ENCODE results near the gene TJP2. TPM values are rescaled to one million over a fixed set of nuclear protein-coding genes. Genes with fewer than 3 reads are reported as not detected.

Gene TJP2
- total and polyA plus RNA-seq, 2 of the 4 experiments (the other 2 are of a cell fraction): 38.3 to 49.3 TPM

DNA sequence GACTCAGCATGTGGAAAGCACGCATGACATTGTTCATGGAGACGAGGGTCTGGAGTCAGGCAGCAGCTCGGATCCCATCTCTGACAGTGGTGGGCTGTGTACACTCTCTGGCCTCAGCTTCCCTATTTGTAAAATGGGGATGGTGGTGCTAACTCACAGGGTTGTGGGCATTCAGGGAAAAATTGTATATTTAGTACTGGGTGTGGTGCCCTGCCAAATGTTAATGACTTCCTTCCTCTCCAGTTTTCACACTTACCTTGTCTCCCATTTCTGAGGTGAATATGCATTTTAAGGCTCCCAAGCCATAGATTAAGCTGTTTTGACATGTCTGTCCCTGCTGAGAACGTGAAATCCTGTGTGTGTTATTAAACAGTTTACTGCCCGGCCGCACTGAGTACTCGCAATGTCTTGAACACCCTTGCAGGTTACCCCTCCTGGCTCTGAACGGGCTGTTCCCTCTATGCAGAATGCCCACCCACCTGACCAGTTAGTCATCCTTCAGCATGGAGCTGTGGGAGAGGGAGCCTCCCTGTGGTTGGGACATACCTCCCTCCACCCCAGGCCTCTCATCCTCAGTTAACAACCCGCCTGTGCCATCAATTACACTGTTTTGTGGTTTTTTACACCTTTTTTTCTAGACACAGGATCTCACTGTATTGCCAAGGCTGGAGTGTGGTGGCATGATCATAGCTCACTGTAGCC lies 25.8 kb downstream of the TJP2 start:
- H3K18ac ChIP-seq (ENCODE audit: low read depth, low read length): no peak overlapping the region
- no peak overlapping the region for H2AK9ac ChIP-seq (replicated peaks; ENCODE audit: low read depth, low read length, poor library complexity)
- H3K4ac ChIP-seq (ENCODE audit: low read depth, low read length): peak overlapping the region; percentile 26; the same call in 1 of the 2 replicates
- no peak overlapping the region for H4K8ac ChIP-seq (ENCODE audit: low read depth in 2 of 2, low read length in 2 of 2)
- no peak overlapping the region for H3K27ac ChIP-seq (ENCODE audit: insufficient read depth, low read length)
- dilution Hi-C loops (cut with HindIII; ENCODE audit: low sequenced_read_pairs, unreplicated experiment): no loop called here
- H3K14ac ChIP-seq (replicated peaks; ENCODE audit: low read depth, low read length): no peak overlapping the region
- in situ Hi-C loops (cut with MboI; ENCODE audit: low sequenced_read_pairs): loop anchor here (5.0 kb wide), 1 partner anchor 143 kb away; no protein-coding TSS in a partner anchor
- H3K4me2 ChIP-seq (ENCODE audit: low read depth, low read length): no peak overlapping the region
- intact Hi-C loops (cut with micrococcal nuclease): no loop called here
- no peak overlapping the region for H3K56ac ChIP-seq (ENCODE audit: extremely low read depth, insufficient read depth, low read length)
- H4K5ac ChIP-seq (ENCODE audit: low read depth, low read length): no peak overlapping the region
- H3K23ac ChIP-seq (ENCODE audit: low read depth, low read length): peak overlapping the region; percentile 69; the same call in 1 of the 2 replicates
- H2AK5ac ChIP-seq (ENCODE audit: low read depth, low read length): peak overlapping the region; percentile 24; the same call in 1 of the 2 replicates
- H3K4me3 ChIP-seq (ENCODE audit: insufficient read depth, low read depth, low read length): no peak overlapping the region
- no peak overlapping the region for H2BK5ac ChIP-seq (ENCODE audit: low read depth, low read length, poor library complexity, severe bottlenecking)
- POLR2A ChIA-PET (ENCODE audit: unreplicated experiment): no interaction called here
- no peak for ATAC-seq (ENCODE audit: low read depth)
- no peaks in the 10 kb centered on the region for H3K36me3 ChIP-seq (ENCODE audit: control insufficient read depth, insufficient read depth, low read length)
- no peak overlapping the region for H2BK120ac ChIP-seq (ENCODE audit: low read depth, low read length)
- no peaks in the 10 kb centered on the region for H3K9me3 ChIP-seq (ENCODE audit: control insufficient read depth, insufficient read depth, low read length)
- H2AFZ ChIP-seq (replicated peaks; ENCODE audit: low read length, poor library complexity): peak overlapping the region; percentile 19
- DNase-seq: peak; percentile 55
- no peak overlapping the region for H2BK20ac ChIP-seq (ENCODE audit: low read depth, low read length)
- H3K9me1 ChIP-seq (ENCODE audit: insufficient read depth, low read length): peaks cover 22% of the 10 kb centered on the region
- no TSS peak for BruUV-seq (replicated peaks)
- H3K79me1 ChIP-seq (ENCODE audit: low read depth in 1 of 2, low read length in 2 of 2): peaks cover 31 to 75% of the 10 kb centered on the region in 2 experiments
- peaks cover 3% of the 10 kb centered on the region for H3K4me1 ChIP-seq (ENCODE audit: control insufficient read depth, insufficient read depth, low read length)
- no CpG with 5 or more reads among the region's 9 CpGs for WGBS, 2 experiments (ENCODE audit: extremely low coverage in 2 of 2, insufficient read length in 1 of 2)
- no peak overlapping the region for H4K91ac ChIP-seq (ENCODE audit: insufficient read depth, low read depth, low read length)
- no peak overlapping the region for H2BK15ac ChIP-seq (ENCODE audit: low read depth, low read length)
- H3K27me3 ChIP-seq (ENCODE audit: control insufficient read depth, insufficient read depth, low read length): no peaks in the 10 kb centered on the region
- H4K20me1 ChIP-seq (ENCODE audit: insufficient read depth, low read length): peaks cover 19% of the 10 kb centered on the region; the same call in 1 of the 2 replicates
- CTCF ChIA-PET: interaction anchor here (0.9 to 1.0 kb wide), 2 partner anchors 8 to 169 kb away, joined by 3 to 5 read pairs; no protein-coding TSS in a partner anchor
- no peak overlapping the region for H3K9ac ChIP-seq (ENCODE audit: low read depth, low read length)
- no peak for TF ChIP-seq MXI1 (IDR thresholded peaks at IDR 0.05; ENCODE audit: borderline replicate concordance, low read depth, low read length)
- TF ChIP-seq, protein P1, sequence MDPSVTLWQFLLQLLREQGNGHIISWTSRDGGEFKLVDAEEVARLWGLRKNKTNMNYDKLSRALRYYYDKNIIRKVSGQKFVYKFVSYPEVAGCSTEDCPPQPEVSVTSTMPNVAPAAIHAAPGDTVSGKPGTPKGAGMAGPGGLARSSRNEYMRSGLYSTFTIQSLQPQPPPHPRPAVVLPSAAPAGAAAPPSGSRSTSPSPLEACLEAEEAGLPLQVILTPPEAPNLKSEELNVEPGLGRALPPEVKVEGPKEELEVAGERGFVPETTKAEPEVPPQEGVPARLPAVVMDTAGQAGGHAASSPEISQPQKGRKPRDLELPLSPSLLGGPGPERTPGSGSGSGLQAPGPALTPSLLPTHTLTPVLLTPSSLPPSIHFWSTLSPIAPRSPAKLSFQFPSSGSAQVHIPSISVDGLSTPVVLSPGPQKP (IDR thresholded peaks at IDR 0.05; ENCODE audit: borderline replicate concordance, low read depth, low read length): no peak
- peak; percentile 10; the same call in 1 of the 2 replicates for TF ChIP-seq SMC3 (IDR thresholded peaks at IDR 0.05; ENCODE audit: low read depth, low read length)
- TF ChIP-seq, protein P2, sequence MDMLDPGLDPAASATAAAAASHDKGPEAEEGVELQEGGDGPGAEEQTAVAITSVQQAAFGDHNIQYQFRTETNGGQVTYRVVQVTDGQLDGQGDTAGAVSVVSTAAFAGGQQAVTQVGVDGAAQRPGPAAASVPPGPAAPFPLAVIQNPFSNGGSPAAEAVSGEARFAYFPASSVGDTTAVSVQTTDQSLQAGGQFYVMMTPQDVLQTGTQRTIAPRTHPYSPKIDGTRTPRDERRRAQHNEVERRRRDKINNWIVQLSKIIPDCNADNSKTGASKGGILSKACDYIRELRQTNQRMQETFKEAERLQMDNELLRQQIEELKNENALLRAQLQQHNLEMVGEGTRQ (IDR thresholded peaks at IDR 0.05; ENCODE audit: low read depth, low read length): 0 out of 2 replicates have a peak, but pooled peaks have one; percentile 10
- TF ChIP-seq MAZ (IDR thresholded peaks at IDR 0.05; ENCODE audit: borderline replicate concordance, low read depth, low read length): no peak
- TF ChIP-seq, protein P3, sequence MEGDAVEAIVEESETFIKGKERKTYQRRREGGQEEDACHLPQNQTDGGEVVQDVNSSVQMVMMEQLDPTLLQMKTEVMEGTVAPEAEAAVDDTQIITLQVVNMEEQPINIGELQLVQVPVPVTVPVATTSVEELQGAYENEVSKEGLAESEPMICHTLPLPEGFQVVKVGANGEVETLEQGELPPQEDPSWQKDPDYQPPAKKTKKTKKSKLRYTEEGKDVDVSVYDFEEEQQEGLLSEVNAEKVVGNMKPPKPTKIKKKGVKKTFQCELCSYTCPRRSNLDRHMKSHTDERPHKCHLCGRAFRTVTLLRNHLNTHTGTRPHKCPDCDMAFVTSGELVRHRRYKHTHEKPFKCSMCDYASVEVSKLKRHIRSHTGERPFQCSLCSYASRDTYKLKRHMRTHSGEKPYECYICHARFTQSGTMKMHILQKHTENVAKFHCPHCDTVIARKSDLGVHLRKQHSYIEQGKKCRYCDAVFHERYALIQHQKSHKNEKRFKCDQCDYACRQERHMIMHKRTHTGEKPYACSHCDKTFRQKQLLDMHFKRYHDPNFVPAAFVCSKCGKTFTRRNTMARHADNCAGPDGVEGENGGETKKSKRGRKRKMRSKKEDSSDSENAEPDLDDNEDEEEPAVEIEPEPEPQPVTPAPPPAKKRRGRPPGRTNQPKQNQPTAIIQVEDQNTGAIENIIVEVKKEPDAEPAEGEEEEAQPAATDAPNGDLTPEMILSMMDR (conservative IDR thresholded peaks at IDR 0.05; ENCODE audit: low read depth, low read length): 0 out of 2 replicates have a peak, but pooled peaks have one; percentile 15
- no peak for TF ChIP-seq CHD1 (IDR thresholded peaks at IDR 0.05; ENCODE audit: low read depth, low read length)
- TF ChIP-seq FOS (IDR thresholded peaks at IDR 0.05; ENCODE audit: low read depth, low read length): no peak
- peak; percentile 38; the same call in 1 of the 2 replicates for TF ChIP-seq RAD21 (IDR thresholded peaks at IDR 0.05; ENCODE audit: low read length)
- TF ChIP-seq POLR2A (IDR thresholded peaks at IDR 0.05; ENCODE audit: low read depth, low read length): no peak
- no peak for TF ChIP-seq BHLHE40 (IDR thresholded peaks at IDR 0.05; ENCODE audit: low read depth, low read length)
- no peak for TF ChIP-seq NFE2L2 (IDR thresholded peaks at IDR 0.05; ENCODE audit: low read depth, low read length)
- TF ChIP-seq RFX5 (IDR thresholded peaks at IDR 0.05; ENCODE audit: low read depth, low read length): no peak
- TF ChIP-seq MAFK (IDR thresholded peaks at IDR 0.05; ENCODE audit: low read depth, low read length): no peak
- TF ChIP-seq CEBPB (IDR thresholded peaks at IDR 0.05; ENCODE audit: low read depth, low read length): peak; percentile 32; the same call in 1 of the 2 replicates
